A549 (cell line): Measurements from ENCODE around the gene KEAP1. TPM values are rescaled to one million over a fixed set of nuclear protein-coding genes. Genes with fewer than 3 reads are reported as not detected.

Experiments
- ATAC-seq, 2 experiments: fragments of 200-7000 bp in 1 of 2; fragments of >200 bp in 1 of 2; cut with Nextera tagmentation in 1 of 2; cut with Tn5 transposase in 1 of 2; 3 replicates each; pipeline versions ENCODE4 v1.8.0 to v1.9.1; 2018 to 2020; ENCODE audit warnings: mild to moderate bottlenecking in 1 of 2, moderate library complexity in 1 of 2
- CTCF ChIA-PET: fragments of 300-600 bp; sonication (Branson Sonifier 250); formaldehyde crosslinking; extraction: SDS; loops from one replicate; lab custom pipeline; 2021; ENCODE audit warnings: antibody characterized with exemption, inconsistent platforms; lab: Yijun Ruan, JAX
- POLR2A ChIA-PET: fragments of 350-600 bp; formaldehyde crosslinking; extraction: SDS; loops from one replicate; lab custom pipeline; 2021; ENCODE audit warnings: antibody characterized with exemption, inconsistent platforms; lab: Yijun Ruan, JAX
- DNase-seq, 2 experiments: peaks; one replicate each; pipeline versions ENCODE4 v3.0.0 to v3.0.0-alpha.2; 2011 to 2016; ENCODE audit warnings: low read depth in 1 of 2, low spot score in 1 of 2
- FAIRE-seq: peaks from 2 replicates; lab custom pipeline; 2011; peaks lifted over from hg19 to GRCh38; lab: Jason Lieb, UNC
- H3K27ac ChIP-seq, 2 experiments: fragments of >200 bp; sonication (Bioruptor Twin); formaldehyde crosslinking; 3 replicates each; pipeline ENCODE4 v1.5.1; 2016 to 2017
- H3K4me1 ChIP-seq: fragments of >200 bp; sonication (Bioruptor Twin); formaldehyde crosslinking; 3 replicates; pipeline ENCODE4 v1.6.1; 2016
- H3K4me2 ChIP-seq: fragments of >200 bp; sonication (Bioruptor Twin); formaldehyde crosslinking; 3 replicates; pipeline ENCODE4 v1.6.1; 2016
- H3K4me3 ChIP-seq: fragments of >200 bp; sonication (Bioruptor Twin); formaldehyde crosslinking; 3 replicates; pipeline ENCODE4 v1.5.1; 2016
- H3K9me3 ChIP-seq: fragments of >200 bp; sonication (Bioruptor Twin); formaldehyde crosslinking; 3 replicates; pipeline ENCODE4 v1.6.1; 2016
- BHLHE40 ChIP-seq: IDR thresholded peaks from 2 replicates; pipeline ENCODE4 v1.6.1; 2012; ENCODE audit warnings: low read depth, low read length, inconsistent platforms
- ESRRA ChIP-seq: fragments of 150-350 bp; IDR thresholded peaks from 2 replicates; pipeline ENCODE4 v1.6.1; 2014; ENCODE audit warnings: mild to moderate bottlenecking, low read length, borderline replicate concordance
- FOSL2 ChIP-seq, 2 experiments: fragments of 450-650 bp in 1 of 2; fragments of >200 bp in 1 of 2; sonication (Bioruptor Twin) in 1 of 2; formaldehyde crosslinking; IDR thresholded peaks; 2 replicates each; pipeline versions ENCODE4 v1.5.0 to v1.6.1; 2016 to 2020; ENCODE audit warnings: mild to moderate bottlenecking in 1 of 2, moderate library complexity in 1 of 2
- FOXS1 ChIP-seq: fragments of 250-450 bp; sonication (Bioruptor Pico); IDR thresholded peaks from 2 replicates; pipeline ENCODE4 v1.5.0; 2020; ENCODE audit warnings: mild to moderate bottlenecking, moderate library complexity
- HMGXB4 ChIP-seq: fragments of 250-450 bp; sonication (Bioruptor Pico); IDR thresholded peaks from 2 replicates; pipeline ENCODE4 v1.5.0; 2021; ENCODE audit warnings: mild to moderate bottlenecking, moderate library complexity, borderline replicate concordance
- HOXB5 ChIP-seq: fragments of 250-450 bp; sonication (Bioruptor Pico); IDR thresholded peaks from 2 replicates; pipeline ENCODE4 v1.5.0; 2020; ENCODE audit warnings: mild to moderate bottlenecking, moderate library complexity
- JUNB ChIP-seq: fragments of >200 bp; sonication (Bioruptor Twin); formaldehyde crosslinking; IDR thresholded peaks from 2 replicates; pipeline ENCODE4 v1.6.1; 2016
- KDM5A ChIP-seq: fragments of 200-600 bp; sonication (generic); IDR thresholded peaks from 2 replicates; pipeline ENCODE4 v1.6.1; 2016; ENCODE audit warnings: antibody characterized with exemption, mild to moderate bottlenecking
- MAZ ChIP-seq: fragments of 150-350 bp; IDR thresholded peaks from 2 replicates; pipeline ENCODE4 v1.6.1; 2014; ENCODE audit warnings: antibody characterized with exemption, low read depth, low read length, borderline replicate concordance
- MYC ChIP-seq: IDR thresholded peaks from 2 replicates; pipeline ENCODE4 v1.6.1; 2012; ENCODE audit warnings: mild to moderate bottlenecking, inconsistent platforms, low read length, improper control_type of control experiment, borderline replicate concordance
- NPAS2 ChIP-seq: fragments of 250-450 bp; sonication (Bioruptor Pico); IDR thresholded peaks from 2 replicates; pipeline ENCODE4 v1.8.0; 2022; ENCODE audit warnings: mild to moderate bottlenecking, moderate library complexity, borderline replicate concordance
- RCOR1 ChIP-seq: fragments of 150-350 bp; IDR thresholded peaks from 2 replicates; pipeline ENCODE4 v1.6.1; 2014; ENCODE audit warnings: antibody characterized with exemption, low read length, low read depth
- TFCP2L1 ChIP-seq: fragments of 250-450 bp; sonication (Bioruptor Pico); IDR thresholded peaks from 2 replicates; pipeline ENCODE4 v1.5.0; 2021; ENCODE audit warnings: mild to moderate bottlenecking
- ZC3H11A ChIP-seq: fragments of 450-650 bp; IDR thresholded peaks from 2 replicates; pipeline ENCODE4 v1.6.1; 2014; ENCODE audit warnings: antibody characterized with exemption, mild to moderate bottlenecking
- ZNF302 ChIP-seq: fragments of 250-450 bp; sonication (Bioruptor Pico); IDR thresholded peaks from 2 replicates; pipeline ENCODE4 v1.9.0; 2021; ENCODE audit warnings: inconsistent platforms, mild to moderate bottlenecking, moderate library complexity
- WGBS: methylation state at CpG from one replicate; pipeline ENCODE4 v1.1.6; 2017; ENCODE audit errors: missing lambda C conversion rate; 5-methylcytosine and 5-hydroxymethylcytosine counted together
- polyA plus RNA-seq, 4 experiments: library from polyadenylated mRNA; depleted of rRNA in 3 of 4; stranded (reverse); fragments of >200 nt; fragmentation: RNase III in 1 of 4; extraction: RNeasy Plus Mini Kit Qiagen cat#74134 plus additional on column Dnase treatment in 1 of 4; gene quantifications; 2 replicates in 3 of 4; 3 replicates in 1 of 4; pipeline ENCODE4 v1.2.3, GENCODE V29; 2011 to 2017
- TF ChIP-seq, protein P1 (sequence below): fragments of 200-600 bp; sonication (generic); IDR thresholded peaks from 2 replicates; pipeline ENCODE4 v1.6.1; 2016; ENCODE audit warnings: antibody characterized with exemption, mild to moderate bottlenecking, moderate library complexity
- TF ChIP-seq, protein P2 (sequence below): IDR thresholded peaks from 2 replicates; pipeline ENCODE4 v1.6.1; 2012
- TF ChIP-seq, protein P3 (sequence below): fragments of 150-350 bp; IDR thresholded peaks from 2 replicates; pipeline ENCODE4 v1.6.1; 2014; ENCODE audit warnings: low read depth, mild to moderate bottlenecking, low read length
- TF ChIP-seq, protein P4 (sequence below): IDR thresholded peaks from 2 replicates; pipeline ENCODE4 v1.6.1; 2012

Gene KEAP1
- polyA plus RNA-seq, 2 of the 4 experiments (the other 2 are of a cell fraction) = 49.3 to 67.7 TPM

DNA sequence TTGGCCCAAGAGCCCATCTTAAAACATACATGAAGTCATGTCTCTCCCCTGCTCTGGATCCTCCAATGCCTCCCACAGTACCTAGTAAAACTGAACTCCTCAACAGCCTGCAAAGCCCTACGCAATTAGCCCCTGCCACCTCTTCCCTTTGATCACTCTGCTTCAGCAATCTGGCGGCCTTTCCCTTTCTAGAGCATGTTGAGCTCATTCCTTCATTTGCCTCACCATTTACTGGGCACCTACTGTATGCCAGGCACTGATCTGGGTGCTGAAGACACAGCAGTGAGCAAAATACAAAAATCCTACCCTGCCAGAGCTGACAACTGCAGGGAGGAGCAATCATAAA is 2.9 kb downstream of the KEAP1 start:
- 96% methylated on average over 2 of the region's 2 CpGs for WGBS
- no peak for FAIRE-seq
- ATAC-seq = no peak
- TF ChIP-seq MYC = no peak
- no peak for TF ChIP-seq ESRRA
- no peak for TF ChIP-seq FOSL2 (IDR thresholded peaks at IDR 0.05)
- no peak for TF ChIP-seq FOSL2 (CRISPR knock-in tag; IDR thresholded peaks at IDR 0.05)
- TF ChIP-seq, protein P1, sequence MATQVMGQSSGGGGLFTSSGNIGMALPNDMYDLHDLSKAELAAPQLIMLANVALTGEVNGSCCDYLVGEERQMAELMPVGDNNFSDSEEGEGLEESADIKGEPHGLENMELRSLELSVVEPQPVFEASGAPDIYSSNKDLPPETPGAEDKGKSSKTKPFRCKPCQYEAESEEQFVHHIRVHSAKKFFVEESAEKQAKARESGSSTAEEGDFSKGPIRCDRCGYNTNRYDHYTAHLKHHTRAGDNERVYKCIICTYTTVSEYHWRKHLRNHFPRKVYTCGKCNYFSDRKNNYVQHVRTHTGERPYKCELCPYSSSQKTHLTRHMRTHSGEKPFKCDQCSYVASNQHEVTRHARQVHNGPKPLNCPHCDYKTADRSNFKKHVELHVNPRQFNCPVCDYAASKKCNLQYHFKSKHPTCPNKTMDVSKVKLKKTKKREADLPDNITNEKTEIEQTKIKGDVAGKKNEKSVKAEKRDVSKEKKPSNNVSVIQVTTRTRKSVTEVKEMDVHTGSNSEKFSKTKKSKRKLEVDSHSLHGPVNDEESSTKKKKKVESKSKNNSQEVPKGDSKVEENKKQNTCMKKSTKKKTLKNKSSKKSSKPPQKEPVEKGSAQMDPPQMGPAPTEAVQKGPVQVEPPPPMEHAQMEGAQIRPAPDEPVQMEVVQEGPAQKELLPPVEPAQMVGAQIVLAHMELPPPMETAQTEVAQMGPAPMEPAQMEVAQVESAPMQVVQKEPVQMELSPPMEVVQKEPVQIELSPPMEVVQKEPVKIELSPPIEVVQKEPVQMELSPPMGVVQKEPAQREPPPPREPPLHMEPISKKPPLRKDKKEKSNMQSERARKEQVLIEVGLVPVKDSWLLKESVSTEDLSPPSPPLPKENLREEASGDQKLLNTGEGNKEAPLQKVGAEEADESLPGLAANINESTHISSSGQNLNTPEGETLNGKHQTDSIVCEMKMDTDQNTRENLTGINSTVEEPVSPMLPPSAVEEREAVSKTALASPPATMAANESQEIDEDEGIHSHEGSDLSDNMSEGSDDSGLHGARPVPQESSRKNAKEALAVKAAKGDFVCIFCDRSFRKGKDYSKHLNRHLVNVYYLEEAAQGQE = no peak
- no peak for TF ChIP-seq TFCP2L1 (CRISPR knock-in tag)
- TF ChIP-seq, protein P2, sequence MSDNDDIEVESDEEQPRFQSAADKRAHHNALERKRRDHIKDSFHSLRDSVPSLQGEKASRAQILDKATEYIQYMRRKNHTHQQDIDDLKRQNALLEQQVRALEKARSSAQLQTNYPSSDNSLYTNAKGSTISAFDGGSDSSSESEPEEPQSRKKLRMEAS = no peak
- no peak for TF ChIP-seq HMGXB4
- TF ChIP-seq KDM5A = no peak
- no peak for TF ChIP-seq MAZ
- no peak for TF ChIP-seq ZC3H11A
- no peak for TF ChIP-seq ZNF302 (CRISPR knock-in tag)
- ChIA-PET CTCF (interaction anchor here (1.0 to 2.2 kb wide), 4 partner anchors 8 to 84 kb away, joined by 3 to 8 read pairs (median 3); no protein-coding TSS in a partner anchor), POLR2A (no interaction called here)
- Histone ChIP-seq H3K4me1 (peaks cover 21% of the 10 kb centered on the region), H3K4me3 (no peak overlapping the region), H3K27ac (peak overlapping the region in 1 of 2 experiments; percentile 100; a peak in 1 of 6 replicates), H3K4me2 (no peak overlapping the region), H3K9me3 (no peaks in the 10 kb centered on the region)
- no peak for DNase-seq

GRCh38 chr19:10499550-10500246 is 3.5 kb downstream of the KEAP1 start:
- TF ChIP-seq RCOR1 (no peak), HOXB5 (CRISPR knock-in tag) (no peak), FOXS1 (CRISPR knock-in tag) (no peak), BHLHE40 (no peak), KDM5A (no peak), NPAS2 (CRISPR knock-in tag) (no peak), JUNB (no peak)
- TF ChIP-seq, protein P3, sequence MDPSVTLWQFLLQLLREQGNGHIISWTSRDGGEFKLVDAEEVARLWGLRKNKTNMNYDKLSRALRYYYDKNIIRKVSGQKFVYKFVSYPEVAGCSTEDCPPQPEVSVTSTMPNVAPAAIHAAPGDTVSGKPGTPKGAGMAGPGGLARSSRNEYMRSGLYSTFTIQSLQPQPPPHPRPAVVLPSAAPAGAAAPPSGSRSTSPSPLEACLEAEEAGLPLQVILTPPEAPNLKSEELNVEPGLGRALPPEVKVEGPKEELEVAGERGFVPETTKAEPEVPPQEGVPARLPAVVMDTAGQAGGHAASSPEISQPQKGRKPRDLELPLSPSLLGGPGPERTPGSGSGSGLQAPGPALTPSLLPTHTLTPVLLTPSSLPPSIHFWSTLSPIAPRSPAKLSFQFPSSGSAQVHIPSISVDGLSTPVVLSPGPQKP = no peak
- TF ChIP-seq, protein P2 = no peak
- TF ChIP-seq, protein P4, sequence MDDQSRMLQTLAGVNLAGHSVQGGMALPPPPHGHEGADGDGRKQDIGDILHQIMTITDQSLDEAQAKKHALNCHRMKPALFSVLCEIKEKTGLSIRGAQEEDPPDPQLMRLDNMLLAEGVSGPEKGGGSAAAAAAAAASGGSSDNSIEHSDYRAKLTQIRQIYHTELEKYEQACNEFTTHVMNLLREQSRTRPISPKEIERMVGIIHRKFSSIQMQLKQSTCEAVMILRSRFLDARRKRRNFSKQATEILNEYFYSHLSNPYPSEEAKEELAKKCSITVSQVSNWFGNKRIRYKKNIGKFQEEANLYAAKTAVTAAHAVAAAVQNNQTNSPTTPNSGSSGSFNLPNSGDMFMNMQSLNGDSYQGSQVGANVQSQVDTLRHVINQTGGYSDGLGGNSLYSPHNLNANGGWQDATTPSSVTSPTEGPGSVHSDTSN = no peak
- ATAC-seq (no peak), FAIRE-seq (no peak), DNase-seq (peak in 1 of 2 experiments; percentile 22)
- ChIA-PET POLR2A (no interaction called here), CTCF (interaction anchor here (0.6 to 2.2 kb wide), 5 partner anchors 8 to 200 kb away, joined by 3 to 8 read pairs (median 3); no protein-coding TSS in a partner anchor)
- no peak overlapping the region for H3K27ac ChIP-seq
- 94% methylated on average over 17 of the region's 24 CpGs for WGBS
- no peak overlapping the region for H3K4me2 ChIP-seq
- H3K9me3 ChIP-seq = no peaks in the 10 kb centered on the region
- H3K4me1 ChIP-seq = peaks cover 21% of the 10 kb centered on the region
- H3K4me3 ChIP-seq = no peak overlapping the region
